ENCODE results near the gene CYP2A6.
"Not testable (repeated sequence)": the region's sequence is repeated elsewhere in the genome, so short reads cannot be mapped to it uniquely, and the experiment has no call there.

CYP2A6 gene

GRCh38 chr19:40822704-40823553 lies 27.3 kb downstream of the CYP2A6 start:
- DNase-seq (ENCODE audit: low read depth in 2 of 2, low spot score in 1 of 2), result not testable (repeated sequence)

GRCh38 chr19:40822161-40822560 lies 28.1 kb downstream of the CYP2A6 start:
- DNase-seq (ENCODE audit: low read depth in 2 of 2, low spot score in 1 of 2), result no peak

- peak in 1 of 2 donors; percentile 36 for DNase-seq (ENCODE audit: low read depth in 2 of 2, low spot score in 1 of 2)
Observed at GRCh38 chr19:40819479-40820234, 30.6 kb downstream of the CYP2A6 start.

- peak in 1 of 2 donors; percentile 49 for DNase-seq (ENCODE audit: low read depth in 2 of 2, low spot score in 1 of 2)
Observed at GRCh38 chr19:40818480-40819399, 31.5 kb downstream of the CYP2A6 start.

GRCh38 chr19:40815223-40815622 lies 35.0 kb downstream of the CYP2A6 start:
- DNase-seq (ENCODE audit: low read depth in 2 of 2, low spot score in 1 of 2), result no peak

GRCh38 chr19:40813182-40813581 lies 37.1 kb downstream of the CYP2A6 start:
- no peak for DNase-seq (ENCODE audit: low read depth in 2 of 2, low spot score in 1 of 2)

GRCh38 chr19:40812571-40812970 lies 37.7 kb downstream of the CYP2A6 start:
- DNase-seq (ENCODE audit: low read depth in 2 of 2, low spot score in 1 of 2), result not testable (repeated sequence)

- DNase-seq (ENCODE audit: low read depth in 2 of 2, low spot score in 1 of 2), result no peak
Observed at GRCh38 chr19:40811478-40812341, 38.5 kb downstream of the CYP2A6 start.

GRCh38 chr19:40810649-40811408 lies 39.4 kb downstream of the CYP2A6 start:
- not testable (repeated sequence) for DNase-seq (ENCODE audit: low read depth in 2 of 2, low spot score in 1 of 2)

GRCh38 chr19:40810160-40810559 lies 40.1 kb downstream of the CYP2A6 start:
- no peak for DNase-seq (ENCODE audit: low read depth in 2 of 2, low spot score in 1 of 2)

- DNase-seq (ENCODE audit: low read depth in 2 of 2, low spot score in 1 of 2), result no peak
Observed at GRCh38 chr19:40809358-40810086, 40.7 kb downstream of the CYP2A6 start.

- DNase-seq (ENCODE audit: low read depth in 2 of 2, low spot score in 1 of 2), result no peak
Observed at GRCh38 chr19:40808497-40808896, 41.8 kb downstream of the CYP2A6 start.

- no peak for DNase-seq (ENCODE audit: low read depth in 2 of 2, low spot score in 1 of 2)
Observed at GRCh38 chr19:40808021-40808325, 42.3 kb downstream of the CYP2A6 start.

GRCh38 chr19:40807147-40808020 lies 42.9 kb downstream of the CYP2A6 start:
- DNase-seq (ENCODE audit: low read depth in 2 of 2, low spot score in 1 of 2), result no peak

GRCh38 chr19:40806423-40807146 lies 43.7 kb downstream of the CYP2A6 start:
- DNase-seq (ENCODE audit: low read depth in 2 of 2, low spot score in 1 of 2), result peak in 1 of 2 donors; percentile 55

GRCh38 chr19:40805258-40805868 lies 44.9 kb downstream of the CYP2A6 start:
- DNase-seq (ENCODE audit: low read depth in 2 of 2, low spot score in 1 of 2), result no peak

GRCh38 chr19:40804783-40805242 lies 45.4 kb downstream of the CYP2A6 start:
- DNase-seq (ENCODE audit: low read depth in 2 of 2, low spot score in 1 of 2), result no peak
